ES-I3 (cell line): Measurements from ENCODE around the gene RC3H1.
"Not testable (repeated sequence)": the region's sequence is repeated elsewhere in the genome, so short reads cannot be mapped to it uniquely, and the experiment has no call there.

Source experiments
- H3K36me3 ChIP-seq: 2 replicates; pipeline ENCODE4 v1.6.1; 2013; ENCODE audit warnings: mild to moderate bottlenecking, low read length, control low read depth, moderate library complexity; ENCODE audit not compliant: insufficient read depth
- H3K4me1 ChIP-seq: 2 replicates; pipeline ENCODE4 v1.6.1; 2013; ENCODE audit warnings: mild to moderate bottlenecking, control low read depth, low read length; ENCODE audit not compliant: insufficient read depth
- H3K9ac ChIP-seq: 2 replicates; pipeline ENCODE4 v1.6.1; 2013; ENCODE audit warnings: low read depth, mild to moderate bottlenecking, low read length, moderate library complexity
- H3K9me3 ChIP-seq: 2 replicates; pipeline ENCODE4 v1.6.1; 2013; ENCODE audit warnings: mild to moderate bottlenecking, low read length, moderate library complexity; ENCODE audit not compliant: control insufficient read depth, insufficient read depth

The RC3H1 gene

GRCh38 chr1:174022080-174022975 lies at the start of gene RC3H1:
TSS of gene RC3H1 (minus strand) at chr1:174022357. CDS start at chr1:173992985, 29,372 bp downstream.
- H3K9me3 ChIP-seq: no peaks in the 10 kb centered on the region
- H3K36me3 ChIP-seq: no peaks in the 10 kb centered on the region
- H3K9ac ChIP-seq: peak within 1 kb of the TSS; percentile 85
- H3K4me1 ChIP-seq: peaks cover 12% of the 10 kb centered on the region

- no peaks in the 10 kb centered on the region for H3K4me1 ChIP-seq
- no peaks in the 10 kb centered on the region for H3K9me3 ChIP-seq
- H3K36me3 ChIP-seq: no peaks in the 10 kb centered on the region
Measured at GRCh38 chr1:174070614-174071013, 48.5 kb upstream of the RC3H1 start.

GRCh38 chr1:174068000-174068399 lies 45.8 kb upstream of the RC3H1 start:
- Histone ChIP-seq H3K9ac (no peak overlapping the region), H3K4me1 (no peaks in the 10 kb centered on the region), H3K9me3 (no peaks in the 10 kb centered on the region), H3K36me3 (no peaks in the 10 kb centered on the region)

More at GRCh38 chr1:174070614-174071013, 48.5 kb upstream of the RC3H1 start:
- H3K9ac ChIP-seq: no peak overlapping the region

GRCh38 chr1:174060090-174060489 lies 37.9 kb upstream of the RC3H1 start:
- Histone ChIP-seq H3K4me1 (no peaks in the 10 kb centered on the region), H3K9me3 (no peaks in the 10 kb centered on the region)

GRCh38 chr1:174058624-174059023 lies 36.5 kb upstream of the RC3H1 start:
- Histone ChIP-seq H3K36me3 (no peaks in the 10 kb centered on the region), H3K9ac (no peak overlapping the region), H3K4me1 (no peaks in the 10 kb centered on the region), H3K9me3 (no peaks in the 10 kb centered on the region)

More at GRCh38 chr1:174060090-174060489, 37.9 kb upstream of the RC3H1 start:
- H3K36me3 ChIP-seq: no peaks in the 10 kb centered on the region
- H3K9ac ChIP-seq: no peak overlapping the region

- not testable (repeated sequence) for H3K9me3 ChIP-seq, H3K36me3 ChIP-seq, H3K9ac ChIP-seq, H3K4me1 ChIP-seq
Measured at GRCh38 chr1:174056609-174057008, 34.5 kb upstream of the RC3H1 start.

- not testable (repeated sequence) for H3K9me3 ChIP-seq, H3K4me1 ChIP-seq, H3K9ac ChIP-seq, H3K36me3 ChIP-seq
Measured at GRCh38 chr1:174055797-174056196, 33.6 kb upstream of the RC3H1 start.

GRCh38 chr1:174053826-174054225 lies 31.7 kb upstream of the RC3H1 start:
- Histone ChIP-seq H3K4me1 (no peaks in the 10 kb centered on the region), H3K9me3 (no peaks in the 10 kb centered on the region; the same call in 1 of the 2 replicates), H3K9ac (no peak overlapping the region), H3K36me3 (no peaks in the 10 kb centered on the region)

GRCh38 chr1:174052621-174053020 lies 30.5 kb upstream of the RC3H1 start:
- Histone ChIP-seq H3K9ac (no peak overlapping the region), H3K9me3 (no peaks in the 10 kb centered on the region; the same call in 1 of the 2 replicates), H3K4me1 (no peaks in the 10 kb centered on the region), H3K36me3 (no peaks in the 10 kb centered on the region)

- Histone ChIP-seq H3K4me1 (no peaks in the 10 kb centered on the region), H3K9me3 (no peaks in the 10 kb centered on the region; the same call in 1 of the 2 replicates), H3K36me3 (no peaks in the 10 kb centered on the region), H3K9ac (no peak overlapping the region)
Measured at GRCh38 chr1:174051956-174052355, 29.8 kb upstream of the RC3H1 start.

- H3K36me3 ChIP-seq: no peaks in the 10 kb centered on the region
- H3K9ac ChIP-seq: no peak overlapping the region
- no peaks in the 10 kb centered on the region for H3K4me1 ChIP-seq
- H3K9me3 ChIP-seq: no peaks in the 10 kb centered on the region; the same call in 1 of the 2 replicates
Measured at GRCh38 chr1:174049514-174049913, 27.4 kb upstream of the RC3H1 start.

GRCh38 chr1:174044418-174045222 lies 22.5 kb upstream of the RC3H1 start:
- Histone ChIP-seq H3K9me3 (no peaks in the 10 kb centered on the region), H3K36me3 (no peaks in the 10 kb centered on the region), H3K4me1 (no peaks in the 10 kb centered on the region), H3K9ac (no peak overlapping the region)

- not testable (repeated sequence) for H3K36me3 ChIP-seq, H3K9me3 ChIP-seq, H3K9ac ChIP-seq, H3K4me1 ChIP-seq
Measured at GRCh38 chr1:174042509-174042908, 20.4 kb upstream of the RC3H1 start.

GRCh38 chr1:174041369-174041768 lies 19.2 kb upstream of the RC3H1 start:
- Histone ChIP-seq H3K4me1 (no peaks in the 10 kb centered on the region), H3K9me3 (no peaks in the 10 kb centered on the region), H3K9ac (no peak overlapping the region), H3K36me3 (no peaks in the 10 kb centered on the region)
